Measurements from ENCODE around the gene FTSJ1.
"Not testable (repeated sequence)": the region's sequence is repeated elsewhere in the genome, so short reads cannot be mapped to it uniquely, and the experiment has no call there.

Gene FTSJ1

DNA sequence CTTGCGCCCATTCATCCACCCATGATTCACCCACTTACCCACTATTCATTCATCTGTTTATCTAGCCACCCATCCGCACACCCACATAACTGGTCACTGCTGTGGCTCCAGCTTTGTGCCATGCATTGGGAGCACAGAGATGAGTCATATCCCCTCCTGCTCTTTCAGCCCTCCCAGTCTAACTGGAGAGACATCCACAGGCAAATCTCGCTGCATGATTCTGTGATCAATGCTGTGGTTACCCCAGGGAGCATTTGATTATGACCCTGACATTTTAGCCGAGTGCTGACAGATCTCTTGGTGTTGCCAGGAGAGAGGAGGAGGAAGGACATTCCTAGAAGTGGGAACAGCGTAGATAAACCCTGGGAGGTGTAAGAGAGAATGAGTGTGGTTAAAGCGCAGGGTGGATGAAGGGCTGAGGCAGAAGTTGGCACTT is 22.4 kb downstream of the FTSJ1 start:
- no peak for DNase-seq (ENCODE audit: low read depth)

DNA sequence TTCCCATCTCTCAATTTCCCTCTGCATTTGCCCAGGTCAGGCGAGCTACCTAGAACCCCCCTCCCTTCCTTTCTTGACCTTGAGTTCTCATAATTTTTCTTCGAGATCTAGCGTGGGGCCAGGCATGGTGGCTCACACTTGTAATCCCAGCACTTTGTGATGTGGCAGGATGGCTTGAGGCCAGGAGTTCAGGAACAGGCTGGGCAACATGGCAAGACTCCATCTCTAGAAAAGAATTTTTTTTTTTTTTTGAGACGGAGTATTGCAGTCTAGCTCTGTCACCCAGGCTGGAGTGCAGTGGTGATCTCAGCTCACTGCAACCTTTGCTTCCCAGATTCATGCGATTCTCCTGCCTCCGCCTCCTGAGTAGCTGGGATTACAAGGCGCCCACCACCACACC is 28.3 kb downstream of the FTSJ1 start:
- no peak for DNase-seq (ENCODE audit: low read depth)

DNA sequence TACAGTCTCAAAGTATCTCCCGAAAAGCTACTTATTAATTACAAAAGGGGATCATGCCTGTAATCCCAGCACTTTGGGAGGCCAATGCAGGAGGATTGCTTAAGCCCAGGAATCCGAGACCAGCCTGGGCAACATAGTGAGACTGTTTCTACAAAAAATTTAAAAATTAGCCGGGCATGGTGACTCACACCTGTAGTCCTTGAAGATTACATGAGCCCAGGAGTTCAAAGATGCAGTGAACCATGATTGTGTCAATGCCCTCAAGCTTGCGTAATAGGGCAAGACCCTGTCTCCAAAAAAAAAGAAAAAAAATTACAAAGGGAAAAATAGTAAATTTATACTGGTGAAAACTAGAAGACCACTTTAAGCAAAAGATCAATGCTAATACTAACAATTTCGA is 29.5 kb downstream of the FTSJ1 start:
- DNase-seq (ENCODE audit: low read depth), result no peak

DNA sequence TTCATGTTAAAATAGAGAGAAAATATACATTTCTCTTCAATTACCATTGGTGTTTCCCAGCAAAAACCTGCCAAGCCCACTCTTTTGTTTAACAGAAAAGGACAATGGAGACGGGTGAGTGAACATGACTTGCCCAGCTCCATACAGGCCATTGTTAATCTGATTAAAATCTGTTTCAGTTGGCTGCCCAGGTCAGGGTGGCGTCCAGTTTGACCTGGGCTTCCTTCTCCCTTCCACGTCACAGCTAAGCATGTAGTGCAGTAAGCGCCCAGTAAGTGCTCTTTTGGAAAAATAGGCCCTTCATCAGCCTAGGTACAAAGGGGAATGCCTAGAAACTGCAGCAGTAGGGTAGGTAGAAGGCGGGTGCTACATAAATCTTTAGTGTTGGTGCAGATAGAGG is 31.2 kb downstream of the FTSJ1 start:
- DNase-seq (ENCODE audit: low read depth), result no peak

DNA sequence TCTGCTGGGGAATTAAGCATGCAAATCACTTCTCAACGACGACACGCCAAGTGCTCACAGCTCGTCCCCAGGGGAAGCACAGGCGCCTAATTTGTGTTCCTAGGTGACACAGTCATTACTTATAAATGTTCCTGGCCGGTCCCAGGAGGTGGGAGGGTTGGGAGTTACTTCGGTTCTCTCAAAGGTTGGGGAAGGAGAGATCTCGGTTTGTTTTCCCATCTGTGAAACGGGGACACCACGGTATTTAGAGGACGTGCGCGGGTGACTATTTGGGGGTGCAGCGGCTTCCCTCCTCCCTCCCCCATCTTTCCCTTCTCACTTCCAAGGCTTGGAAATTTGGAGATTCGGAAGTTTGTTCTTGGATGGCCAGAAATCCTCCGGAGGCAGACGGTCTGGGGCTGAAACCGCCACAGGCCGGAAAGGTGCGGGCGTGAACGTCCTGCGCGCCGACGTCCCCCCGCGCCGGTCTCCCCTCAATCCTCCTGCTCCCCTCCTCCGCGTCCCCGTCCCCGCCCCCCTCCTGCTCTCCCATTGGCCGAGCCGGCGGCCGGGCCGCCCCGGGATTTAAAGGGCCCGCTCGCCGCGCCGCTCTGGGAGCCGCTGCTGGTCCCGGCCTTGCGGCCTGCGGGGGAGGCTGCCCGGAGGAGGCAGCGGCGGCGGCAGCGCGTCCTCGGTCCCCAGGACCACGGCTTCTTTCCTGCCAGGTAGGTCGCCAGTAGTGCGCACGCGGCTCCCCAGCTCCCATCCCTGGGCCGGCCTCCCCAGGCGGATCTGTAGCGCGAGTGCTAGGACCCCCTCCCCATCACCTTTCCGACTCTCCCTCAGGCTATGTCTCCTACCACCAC is 32.6 kb downstream of the FTSJ1 start, which contains the start of gene PORCN:
PORCN (plus strand) TSS at position 593 of the 845 bp plus-strand sequence. CDS start 829 bp downstream, outside the sequence.
- DNase-seq (ENCODE audit: low read depth), result peak; percentile 65

DNA sequence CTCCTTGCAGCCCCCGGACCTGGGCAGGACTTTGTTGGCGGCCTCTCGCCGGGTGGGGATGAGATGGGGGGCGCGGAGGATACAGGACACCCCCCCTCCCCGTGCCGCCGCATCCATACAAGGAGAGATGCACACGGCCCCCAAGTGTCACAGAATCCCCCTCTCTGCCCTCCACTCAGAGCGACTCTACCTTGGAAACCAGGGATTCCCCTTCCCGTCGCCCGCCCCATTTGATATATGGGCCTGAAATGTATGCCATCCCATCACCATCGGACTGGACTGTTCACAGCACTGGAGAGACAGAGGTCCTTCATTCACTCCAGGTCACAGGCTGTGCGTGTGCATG is 33.2 kb downstream of the FTSJ1 start:
- DNase-seq (ENCODE audit: low read depth), result no peak

DNA sequence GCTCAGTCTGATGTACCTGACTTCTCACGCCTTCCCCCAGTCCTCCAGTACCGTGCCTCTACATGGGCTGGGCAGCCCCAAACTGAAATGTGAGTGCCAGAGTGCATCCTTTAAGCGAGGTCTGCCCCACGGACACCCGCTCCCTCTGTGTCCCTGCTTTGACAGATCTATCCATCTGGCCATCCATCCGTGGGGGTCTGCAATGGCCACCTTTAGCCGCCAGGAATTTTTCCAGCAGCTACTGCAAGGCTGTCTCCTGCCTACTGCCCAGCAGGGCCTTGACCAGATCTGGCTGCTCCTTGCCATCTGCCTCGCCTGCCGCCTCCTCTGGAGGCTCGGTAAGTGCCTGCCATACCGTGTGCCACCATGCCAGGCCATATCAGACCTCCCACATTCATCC is 33.6 kb downstream of the FTSJ1 start:
- no peak for DNase-seq (ENCODE audit: low read depth)

DNA sequence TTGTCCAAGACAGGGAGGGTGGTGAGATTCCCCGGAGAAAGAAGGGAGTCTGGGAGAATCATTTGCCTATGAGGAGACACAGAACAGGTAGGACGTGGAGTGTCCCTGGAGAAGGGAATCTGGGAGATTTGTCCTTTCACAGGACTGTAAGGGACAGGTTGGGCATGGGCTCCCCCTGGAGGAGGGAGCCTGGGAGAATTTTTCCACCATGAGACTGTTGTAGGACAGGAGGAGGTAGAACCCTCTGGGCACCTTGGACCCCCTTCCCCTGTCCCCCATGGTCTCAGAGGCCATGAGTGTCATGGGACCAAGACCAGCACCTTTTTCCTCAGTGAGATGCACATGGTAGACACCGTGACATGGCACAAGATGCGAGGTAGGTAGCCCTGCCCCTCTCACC is 35.6 kb downstream of the FTSJ1 start:
- DNase-seq (ENCODE audit: low read depth), result no peak

DNA sequence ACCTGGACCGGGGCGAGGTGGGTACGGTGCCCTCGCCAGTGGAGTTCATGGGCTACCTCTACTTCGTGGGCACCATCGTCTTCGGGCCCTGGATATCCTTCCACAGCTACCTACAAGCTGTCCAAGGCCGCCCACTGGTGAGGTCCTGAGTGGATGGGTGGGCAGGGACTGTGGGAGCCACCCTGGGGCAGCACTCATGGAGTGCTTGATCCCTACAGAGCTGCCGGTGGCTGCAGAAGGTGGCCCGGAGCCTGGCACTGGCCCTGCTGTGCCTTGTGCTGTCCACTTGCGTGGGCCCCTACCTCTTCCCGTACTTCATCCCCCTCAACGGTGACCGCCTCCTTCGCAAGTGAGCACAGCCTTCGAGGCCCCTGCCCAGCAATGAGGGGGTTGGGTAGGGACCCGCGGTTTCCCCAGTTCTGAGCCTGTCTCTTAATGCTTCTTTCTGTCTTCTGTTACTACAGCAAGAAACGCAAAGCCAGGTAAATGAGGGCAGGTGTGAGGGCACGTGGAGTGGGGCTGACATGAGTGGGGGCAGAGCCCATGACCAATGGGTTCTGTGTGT is 36.5 kb downstream of the FTSJ1 start:
- no peak for DNase-seq (ENCODE audit: low read depth)

DNA sequence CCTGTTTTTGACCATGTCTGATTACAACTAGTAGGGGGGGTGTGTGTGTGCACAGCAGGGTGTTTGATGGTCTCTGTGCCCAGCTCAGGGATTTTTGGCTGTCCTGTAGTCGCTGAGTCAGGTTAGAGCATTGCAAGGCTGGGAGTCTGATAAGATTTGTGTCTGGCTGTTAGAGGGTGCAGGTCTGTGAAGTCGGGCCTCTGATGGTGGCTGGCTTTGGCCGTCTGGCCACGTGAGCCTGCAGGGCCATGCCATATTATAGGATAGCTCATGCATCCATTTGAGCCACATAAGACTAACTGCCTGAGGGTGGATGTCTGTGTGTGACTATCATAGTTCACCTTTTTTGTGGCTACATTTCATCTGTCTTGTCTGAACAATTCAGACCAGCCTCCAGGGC is 37.7 kb downstream of the FTSJ1 start:
- no peak for DNase-seq (ENCODE audit: low read depth)

DNA sequence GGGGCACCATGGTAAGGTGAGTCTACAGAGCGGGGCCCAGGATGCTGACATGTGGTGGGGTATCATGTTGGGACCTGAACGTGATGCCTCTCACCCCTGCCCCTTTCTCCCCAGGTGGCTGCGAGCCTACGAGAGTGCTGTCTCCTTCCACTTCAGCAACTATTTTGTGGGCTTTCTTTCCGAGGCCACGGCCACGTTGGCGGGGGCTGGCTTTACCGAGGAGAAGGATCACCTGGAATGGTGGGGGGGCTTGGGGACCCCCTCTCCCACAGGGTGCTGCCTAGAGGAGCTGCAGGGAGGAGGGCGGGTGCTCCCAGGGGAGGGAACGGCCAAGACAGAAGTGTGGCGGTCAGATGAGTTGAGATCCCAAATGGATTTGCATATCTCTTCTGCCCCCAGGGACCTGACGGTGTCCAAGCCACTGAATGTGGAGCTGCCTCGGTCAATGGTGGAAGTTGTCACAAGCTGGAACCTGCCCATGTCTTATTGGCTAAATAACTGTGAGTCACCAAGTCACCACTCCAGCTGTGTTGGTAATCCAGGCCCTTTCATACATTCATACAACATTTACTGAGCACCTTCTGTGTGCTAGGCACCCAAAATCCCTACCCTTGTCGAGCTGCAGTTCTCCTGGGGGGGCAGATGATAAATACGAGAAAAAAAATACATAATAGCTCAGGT is 38.3 kb downstream of the FTSJ1 start:
- no peak for DNase-seq (ENCODE audit: low read depth)

DNA sequence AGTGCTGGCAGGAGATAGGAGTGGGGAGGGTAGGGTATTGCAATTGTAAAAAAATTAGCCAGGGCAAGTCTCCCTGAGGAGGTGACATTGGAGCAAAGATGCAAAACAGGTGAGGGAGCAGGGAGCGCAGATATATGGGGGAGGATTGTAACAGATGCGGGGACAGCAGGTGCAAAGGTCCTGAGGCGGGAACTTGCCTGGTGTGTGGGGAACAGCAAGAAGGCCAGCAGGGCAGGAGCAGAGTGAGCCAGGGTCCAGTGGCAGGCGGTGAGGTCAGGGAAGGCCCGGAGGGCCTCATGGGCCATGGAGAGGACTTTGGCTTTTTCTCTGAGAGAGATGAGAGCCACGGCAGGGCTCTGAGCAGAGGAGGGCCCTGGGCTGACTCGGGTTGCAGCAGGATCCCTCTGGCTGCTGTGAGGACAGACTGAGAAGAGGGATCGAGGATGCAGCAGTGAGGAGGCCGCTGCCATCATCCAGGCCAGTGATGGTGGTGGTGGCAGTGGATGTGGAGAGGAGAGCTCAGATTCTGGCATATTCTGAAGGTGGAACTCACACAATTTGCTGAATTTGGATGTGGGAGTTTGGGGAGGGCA is 39.0 kb downstream of the FTSJ1 start:
- DNase-seq (ENCODE audit: low read depth), result no peak

DNA sequence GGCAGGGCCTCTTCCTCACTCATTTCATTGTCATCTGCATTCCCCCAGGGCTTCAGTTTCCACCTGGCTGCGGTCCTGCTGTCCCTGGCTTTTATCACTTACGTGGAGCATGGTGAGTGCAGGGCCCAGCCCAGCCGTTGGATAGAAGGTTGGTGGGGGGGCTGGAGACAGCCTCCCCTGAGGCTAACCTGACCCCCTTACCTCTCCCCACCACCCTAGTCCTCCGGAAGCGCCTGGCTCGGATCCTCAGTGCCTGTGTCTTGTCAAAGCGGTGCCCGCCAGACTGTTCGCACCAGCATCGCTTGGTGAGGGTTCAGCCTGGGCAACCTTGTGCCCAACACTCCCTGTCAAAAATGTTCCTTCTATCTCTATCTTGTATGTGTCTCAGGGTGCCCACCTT is 39.8 kb downstream of the FTSJ1 start:
- DNase-seq (ENCODE audit: low read depth), result no peak

DNA sequence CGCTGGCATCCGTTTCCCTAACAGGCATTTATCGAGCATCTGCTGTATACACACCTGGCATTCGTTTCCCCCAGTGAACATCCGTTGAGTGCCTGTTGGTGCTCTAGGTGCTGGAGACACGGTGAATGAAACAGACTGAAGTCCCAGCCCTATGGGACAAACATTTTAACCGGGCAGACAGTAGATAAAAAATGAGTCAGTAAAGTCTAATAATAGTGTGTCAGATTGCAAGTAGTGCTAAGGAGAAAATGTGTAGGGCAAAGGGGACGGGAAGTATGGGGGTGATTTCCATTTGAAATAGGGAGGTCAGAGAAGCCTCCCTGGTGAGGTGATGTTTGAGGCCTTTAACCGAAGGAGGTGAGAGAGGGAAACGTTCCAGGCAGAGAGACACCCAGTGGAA is 40.3 kb downstream of the FTSJ1 start:
- DNase-seq (ENCODE audit: low read depth), result no peak

DNA sequence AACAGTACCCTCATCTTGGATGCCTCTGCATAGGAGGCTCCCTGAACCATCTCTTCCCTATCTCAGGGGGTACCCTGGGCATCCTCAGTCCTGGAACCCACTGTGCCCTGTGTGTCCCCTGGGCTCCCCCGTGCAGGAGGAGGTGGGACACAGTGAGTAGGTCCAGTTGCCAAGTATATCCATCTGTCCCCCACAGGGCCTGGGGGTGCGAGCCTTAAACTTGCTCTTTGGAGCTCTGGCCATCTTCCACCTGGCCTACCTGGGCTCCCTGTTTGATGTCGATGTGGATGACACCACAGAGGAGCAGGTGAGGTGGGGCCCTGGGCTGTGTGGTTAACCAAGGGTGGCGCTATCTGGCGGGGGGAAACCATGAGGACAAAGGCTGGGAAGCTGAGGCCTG is 41.0 kb downstream of the FTSJ1 start:
- DNase-seq (ENCODE audit: low read depth), result no peak

DNA sequence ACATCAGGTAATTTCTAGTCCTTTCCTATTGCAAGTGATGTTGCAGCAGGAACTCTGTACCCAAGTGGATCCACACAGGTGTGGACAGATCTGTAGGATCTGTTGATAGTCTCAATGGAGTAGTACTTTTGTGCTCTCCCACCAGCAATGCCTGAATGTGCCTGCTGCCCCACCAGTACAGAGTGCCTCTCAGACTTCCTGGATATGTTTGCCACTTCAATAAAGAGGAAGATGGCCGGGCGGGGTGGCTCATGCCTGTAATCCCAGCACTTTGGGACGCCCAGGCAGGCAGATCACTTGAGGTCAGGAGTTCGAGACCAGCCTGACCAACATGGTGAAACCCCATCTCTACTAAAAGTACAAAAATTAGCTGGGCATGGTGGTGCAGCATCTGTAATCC is 43.5 kb downstream of the FTSJ1 start:
- DNase-seq (ENCODE audit: low read depth), result not testable (repeated sequence)

DNA sequence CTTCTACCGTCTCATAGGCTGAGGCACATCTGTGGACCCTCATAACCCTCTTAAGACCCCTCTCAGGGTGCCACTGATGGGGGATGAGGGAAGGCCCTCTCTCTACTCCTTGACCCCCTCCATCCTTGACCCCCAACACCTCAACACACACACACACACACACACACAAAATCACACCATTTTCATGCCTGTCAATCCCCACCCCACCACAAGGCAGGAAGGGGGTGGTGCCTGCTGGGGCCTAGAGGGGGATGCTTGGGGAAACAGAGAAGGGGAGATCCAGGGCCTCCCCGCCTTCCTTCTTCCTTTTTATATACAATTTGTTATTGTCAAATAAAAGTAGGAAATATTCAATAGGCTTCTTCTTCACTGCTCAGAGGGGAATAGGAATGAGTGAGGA is 44.5 kb downstream of the FTSJ1 start:
- no peak for DNase-seq (ENCODE audit: low read depth)

DNA sequence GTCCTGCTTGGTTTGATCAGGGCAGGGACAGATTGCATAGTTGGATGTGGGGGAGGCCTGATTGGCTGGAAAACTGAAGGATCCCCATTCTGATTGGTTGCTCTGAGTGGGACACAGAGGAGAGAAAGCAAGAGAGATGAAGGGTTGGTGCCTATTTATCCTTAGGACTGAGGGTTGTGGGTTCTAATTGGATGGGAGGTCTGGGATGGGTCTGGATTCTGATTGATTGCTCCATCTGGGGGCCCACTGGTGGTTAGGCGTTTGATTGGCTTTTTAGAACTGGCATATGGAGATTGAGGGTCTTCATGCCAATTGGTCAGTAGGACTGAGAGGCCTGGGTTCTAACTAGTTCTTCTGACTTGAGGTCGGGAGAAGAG is 45.0 kb downstream of the FTSJ1 start:
- no peak for DNase-seq (ENCODE audit: low read depth)

DNA sequence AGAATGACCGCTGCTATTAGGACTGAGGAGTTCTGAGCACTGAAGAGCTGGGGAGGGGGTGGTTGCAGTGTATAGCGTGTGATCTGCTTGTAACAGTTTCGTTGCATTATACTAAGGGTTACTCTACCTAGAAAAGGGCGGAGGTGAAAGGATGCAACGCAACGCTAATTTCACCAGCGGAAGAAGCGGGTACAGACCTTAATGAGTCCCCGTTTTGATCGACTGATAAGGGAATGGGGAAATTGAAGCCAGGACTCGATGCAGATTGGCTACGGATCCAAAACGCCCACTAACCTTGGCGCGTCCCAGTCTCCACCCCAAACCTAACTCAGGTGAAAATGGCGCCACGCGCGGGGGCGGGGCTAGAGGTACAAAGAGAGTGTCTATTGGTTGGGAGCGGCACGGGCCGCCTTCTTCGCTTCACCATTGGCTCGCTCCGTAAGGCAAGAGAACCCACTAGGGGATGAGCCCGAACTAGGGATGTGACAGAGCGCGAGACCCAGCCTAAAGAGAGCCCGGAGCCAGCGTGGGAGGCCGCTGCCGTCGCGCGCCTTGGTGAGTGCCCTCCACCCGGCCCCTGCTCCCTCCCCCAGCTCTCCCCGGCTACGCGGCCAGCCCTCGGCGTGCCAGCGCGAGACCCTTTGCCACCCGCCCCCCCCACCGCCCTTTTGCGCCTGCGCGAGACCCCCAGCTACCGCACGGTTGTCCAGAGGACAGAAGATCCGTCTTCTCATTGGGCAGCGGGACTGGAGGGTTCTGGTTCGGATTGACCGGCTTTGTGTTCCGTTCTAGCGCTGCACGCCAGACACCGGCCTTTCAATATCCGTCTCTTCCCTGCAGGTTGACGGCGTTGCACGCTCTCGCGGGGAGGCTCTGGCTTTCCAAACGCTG is 45.6 kb downstream of the FTSJ1 start, which contains the start of gene EBP:
EBP (plus strand) TSS at position 456 of the 891 bp plus-strand sequence. CDS start 1,964 bp downstream, outside the sequence.
- peak; percentile 88 for DNase-seq (ENCODE audit: low read depth)

DNA sequence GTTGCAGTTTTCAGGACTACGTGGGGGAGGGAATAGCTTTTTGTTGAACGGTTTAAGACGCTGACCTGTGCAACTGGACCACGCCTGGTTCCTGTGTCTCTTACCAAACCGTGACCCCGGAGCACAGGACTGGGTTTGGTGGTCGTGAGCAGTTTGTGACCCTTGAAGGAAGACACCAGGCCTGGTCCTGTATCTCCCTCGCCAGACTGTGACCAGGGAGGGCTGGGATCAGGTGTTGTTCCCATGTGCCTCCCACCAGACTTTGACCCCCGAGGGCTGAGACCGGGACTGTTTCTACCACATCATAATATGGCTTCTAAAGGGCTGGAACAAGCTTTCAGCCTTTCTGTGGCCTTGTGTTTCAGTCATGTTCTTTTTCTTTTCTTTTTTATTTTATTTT is 46.3 kb downstream of the FTSJ1 start:
- DNase-seq (ENCODE audit: low read depth), result no peak

DNA sequence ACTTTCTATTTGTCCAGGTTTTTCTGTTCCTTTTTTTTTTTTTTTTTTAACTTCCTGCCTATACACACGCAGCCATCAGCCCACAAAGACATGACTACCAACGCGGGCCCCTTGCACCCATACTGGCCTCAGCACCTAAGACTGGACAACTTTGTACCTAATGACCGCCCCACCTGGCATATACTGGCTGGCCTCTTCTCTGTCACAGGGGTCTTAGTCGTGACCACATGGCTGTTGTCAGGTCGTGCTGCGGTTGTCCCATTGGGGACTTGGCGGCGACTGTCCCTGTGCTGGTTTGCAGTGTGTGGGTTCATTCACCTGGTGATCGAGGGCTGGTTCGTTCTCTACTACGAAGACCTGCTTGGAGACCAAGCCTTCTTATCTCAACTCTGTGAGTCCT is 47.7 kb downstream of the FTSJ1 start:
- no peak for DNase-seq (ENCODE audit: low read depth)

DNA sequence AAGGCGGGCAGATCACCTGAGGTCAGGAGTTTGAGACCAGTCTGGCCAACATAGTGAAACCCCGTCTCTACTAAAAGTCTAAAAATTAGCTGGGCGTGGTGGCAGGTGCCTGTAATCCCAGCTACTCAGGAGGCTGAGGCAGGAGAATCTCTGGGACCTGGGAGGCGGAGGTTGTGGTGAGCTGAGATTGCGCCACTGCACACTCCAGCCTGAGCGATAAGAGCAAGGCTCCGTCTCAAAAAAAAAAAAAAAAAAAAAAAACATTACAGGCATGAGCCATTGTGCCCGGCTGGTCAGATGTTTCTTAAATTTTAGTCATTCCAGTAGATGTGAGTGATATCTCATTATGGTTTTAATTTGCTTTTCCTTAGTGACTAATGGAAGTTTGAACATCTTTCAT is 49.9 kb downstream of the FTSJ1 start:
- DNase-seq (ENCODE audit: low read depth), result not testable (repeated sequence)
